Measurements from ENCODE around the gene PCDHB3.

DNA sequence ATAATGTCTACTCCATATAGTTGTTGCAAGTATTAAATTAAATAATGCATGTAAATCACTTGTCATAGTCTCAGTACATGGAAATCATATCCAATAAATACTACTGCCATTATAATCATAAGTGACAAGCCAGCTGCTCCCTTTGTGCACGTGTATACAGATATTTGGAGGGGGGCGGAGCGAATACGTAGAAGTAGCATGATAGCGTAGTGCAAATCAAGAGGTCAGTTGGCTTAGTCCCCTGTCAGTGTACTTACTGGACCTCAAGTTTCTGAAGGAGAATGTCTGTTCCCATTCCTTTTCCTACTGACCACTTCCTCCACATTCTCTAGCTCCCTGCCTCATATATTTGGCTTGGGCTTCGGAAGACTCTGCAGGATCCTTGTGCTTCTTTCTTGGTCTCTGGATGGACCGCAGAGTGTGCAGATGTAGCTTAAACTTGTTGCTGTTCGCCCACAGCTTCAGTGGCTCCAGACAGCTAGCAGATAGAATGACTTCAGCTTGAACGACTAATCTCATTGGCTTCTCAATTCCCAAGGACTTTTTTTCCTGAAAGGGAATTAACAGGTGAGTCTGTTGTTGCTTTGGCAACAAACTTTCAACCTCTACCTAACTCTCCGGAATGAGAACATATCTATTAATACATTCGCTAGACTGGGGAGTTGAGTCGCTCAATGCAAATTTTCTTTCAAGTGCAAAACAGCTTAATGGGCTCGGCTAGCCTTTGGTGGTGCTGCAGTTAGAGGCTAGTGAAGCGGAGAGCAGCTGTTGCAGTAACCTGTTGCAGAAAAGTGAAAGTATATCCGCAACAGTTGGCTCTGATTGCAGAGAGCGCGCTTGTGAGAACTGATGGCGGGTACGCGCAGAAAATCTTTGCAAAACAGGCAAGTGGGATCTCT lies 49.4 kb upstream of the PCDHB3 start, which contains the start of gene PCDHB1:
- TF ChIP-seq, protein P1, sequence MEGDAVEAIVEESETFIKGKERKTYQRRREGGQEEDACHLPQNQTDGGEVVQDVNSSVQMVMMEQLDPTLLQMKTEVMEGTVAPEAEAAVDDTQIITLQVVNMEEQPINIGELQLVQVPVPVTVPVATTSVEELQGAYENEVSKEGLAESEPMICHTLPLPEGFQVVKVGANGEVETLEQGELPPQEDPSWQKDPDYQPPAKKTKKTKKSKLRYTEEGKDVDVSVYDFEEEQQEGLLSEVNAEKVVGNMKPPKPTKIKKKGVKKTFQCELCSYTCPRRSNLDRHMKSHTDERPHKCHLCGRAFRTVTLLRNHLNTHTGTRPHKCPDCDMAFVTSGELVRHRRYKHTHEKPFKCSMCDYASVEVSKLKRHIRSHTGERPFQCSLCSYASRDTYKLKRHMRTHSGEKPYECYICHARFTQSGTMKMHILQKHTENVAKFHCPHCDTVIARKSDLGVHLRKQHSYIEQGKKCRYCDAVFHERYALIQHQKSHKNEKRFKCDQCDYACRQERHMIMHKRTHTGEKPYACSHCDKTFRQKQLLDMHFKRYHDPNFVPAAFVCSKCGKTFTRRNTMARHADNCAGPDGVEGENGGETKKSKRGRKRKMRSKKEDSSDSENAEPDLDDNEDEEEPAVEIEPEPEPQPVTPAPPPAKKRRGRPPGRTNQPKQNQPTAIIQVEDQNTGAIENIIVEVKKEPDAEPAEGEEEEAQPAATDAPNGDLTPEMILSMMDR (IDR thresholded peaks at IDR 0.05) = no peak
- TF ChIP-seq POLR2A (IDR thresholded peaks at IDR 0.05) = no peak
